ENCODE results near the gene VIP.
"Not testable (repeated sequence)": the region's sequence is repeated elsewhere in the genome, so short reads cannot be mapped to it uniquely, and the experiment has no call there.

The VIP gene

DNA sequence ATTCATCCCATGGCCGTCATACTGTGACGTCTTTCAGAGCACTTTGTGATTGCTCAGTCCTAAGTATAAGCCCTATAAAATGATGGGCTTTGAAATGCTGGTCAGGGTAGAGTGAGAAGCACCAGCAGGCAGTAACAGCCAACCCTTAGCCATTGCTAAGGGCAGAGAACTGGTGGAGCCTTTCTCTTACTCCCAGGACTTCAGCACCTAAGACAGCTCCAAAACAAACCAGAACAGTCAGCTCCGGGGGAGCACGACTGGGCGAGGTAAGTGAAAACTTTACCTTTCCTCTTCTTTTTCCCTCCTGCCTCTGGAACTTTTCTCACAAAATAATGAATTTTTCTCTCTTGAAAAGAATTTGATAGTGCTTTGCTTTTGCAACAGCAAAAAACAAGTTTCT lies at the start of gene VIP:
Gene VIP (plus strand): TSS at position 104 of the 400 bp plus-strand sequence. CDS start 1,381 bp downstream, outside the sequence.
- DNase-seq = peak; percentile 33

DNA sequence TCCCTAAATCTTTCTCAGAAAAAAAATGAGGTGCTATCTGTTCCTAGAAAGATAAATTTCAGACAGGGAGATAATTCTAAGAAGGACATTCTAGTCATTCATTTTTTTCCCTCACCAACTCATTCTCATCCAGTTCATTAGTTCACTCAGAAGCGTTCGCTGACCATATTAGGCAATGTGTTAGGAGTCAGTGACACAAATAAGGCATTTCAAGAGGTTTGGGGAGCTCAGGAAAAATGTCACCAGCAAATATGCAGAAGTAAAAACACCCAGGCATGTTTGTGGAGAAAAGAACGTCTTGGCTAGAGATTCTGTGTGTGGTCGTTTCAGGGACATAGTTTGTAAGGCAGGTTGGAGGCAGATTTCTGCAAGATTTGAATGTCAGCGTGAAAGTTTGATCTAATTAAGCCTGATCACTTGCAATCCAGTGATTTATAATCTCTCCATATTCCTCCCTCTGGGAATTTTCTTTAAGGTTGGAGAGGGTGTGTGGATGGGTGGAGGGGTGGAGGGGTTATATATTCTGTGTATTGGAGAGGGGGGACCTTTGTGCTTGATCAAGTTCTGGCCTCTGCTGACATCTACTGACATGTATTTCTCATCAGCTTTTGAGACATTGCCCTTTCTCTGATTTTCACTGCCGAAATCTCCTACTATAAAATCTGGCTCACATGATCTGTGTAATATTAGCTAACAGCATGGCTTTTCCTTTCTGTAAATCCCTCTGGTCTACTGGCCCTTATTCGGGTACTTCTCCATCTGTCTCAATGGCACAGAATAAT lies 49.3 kb upstream of the VIP start:
- no peak for DNase-seq

DNA sequence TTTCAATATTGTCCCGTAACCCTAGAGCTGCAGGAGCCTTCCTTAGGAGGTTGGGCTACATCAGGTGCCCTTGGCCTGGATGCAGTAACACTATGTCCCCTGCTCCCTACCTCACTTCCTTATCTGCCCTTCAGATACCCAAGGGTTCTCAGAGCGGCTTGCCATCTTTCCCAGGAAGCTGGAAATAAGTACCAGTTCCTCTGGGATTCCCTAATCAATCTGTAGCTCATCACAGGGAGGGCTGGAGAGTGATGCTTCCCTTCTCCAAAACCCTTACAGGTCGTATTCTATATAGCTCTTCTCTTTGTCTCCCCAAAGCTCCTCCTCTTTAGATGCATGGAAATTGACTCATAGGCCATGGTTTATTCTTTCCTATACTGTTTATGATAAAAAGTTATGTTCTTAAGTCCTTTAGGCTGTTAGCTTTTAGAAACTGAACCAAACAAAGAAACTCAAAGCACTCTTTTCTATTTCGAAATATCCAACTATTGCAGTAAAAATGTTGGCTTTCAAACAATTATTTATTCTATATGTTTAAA lies 48.7 kb upstream of the VIP start:
- DNase-seq = no peak

DNA sequence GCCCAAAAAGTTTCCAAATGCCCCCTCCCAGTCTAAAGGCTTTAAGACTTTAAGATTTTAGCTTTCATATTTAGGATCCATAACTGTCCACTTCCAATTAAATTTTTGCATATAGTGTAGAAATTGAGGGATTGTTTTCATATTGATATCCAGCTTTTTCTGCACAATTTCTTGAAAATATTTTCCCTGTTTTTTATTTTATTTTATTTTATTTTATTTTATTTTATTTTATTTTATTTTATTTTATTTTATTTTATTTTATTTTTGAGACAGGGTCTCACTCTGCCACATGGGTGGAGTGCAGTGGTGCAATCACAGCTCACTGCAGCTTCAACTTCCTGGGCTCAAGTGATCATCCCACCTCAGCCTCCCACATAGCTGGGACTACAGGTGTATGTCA lies 46.8 kb upstream of the VIP start:
- DNase-seq = not testable (repeated sequence)

DNA sequence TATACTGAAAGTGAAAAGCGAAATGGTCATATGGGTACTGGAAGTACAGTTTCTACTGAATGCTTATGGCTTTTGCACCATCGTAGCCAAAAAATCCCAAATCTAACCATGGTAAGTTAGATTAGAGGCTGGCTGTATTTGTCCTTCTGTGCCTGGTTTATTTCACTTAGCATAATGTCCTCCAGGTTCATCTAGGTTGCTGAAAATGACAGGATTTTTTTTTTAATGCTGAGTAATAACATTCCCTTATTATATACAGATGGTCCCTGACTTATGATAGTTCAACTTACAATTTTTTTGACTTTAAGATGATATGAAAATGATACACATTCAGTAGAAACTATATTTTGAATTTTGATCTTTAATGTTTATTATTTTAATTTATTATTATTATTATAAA lies 45.3 kb upstream of the VIP start:
- DNase-seq = no peak

DNA sequence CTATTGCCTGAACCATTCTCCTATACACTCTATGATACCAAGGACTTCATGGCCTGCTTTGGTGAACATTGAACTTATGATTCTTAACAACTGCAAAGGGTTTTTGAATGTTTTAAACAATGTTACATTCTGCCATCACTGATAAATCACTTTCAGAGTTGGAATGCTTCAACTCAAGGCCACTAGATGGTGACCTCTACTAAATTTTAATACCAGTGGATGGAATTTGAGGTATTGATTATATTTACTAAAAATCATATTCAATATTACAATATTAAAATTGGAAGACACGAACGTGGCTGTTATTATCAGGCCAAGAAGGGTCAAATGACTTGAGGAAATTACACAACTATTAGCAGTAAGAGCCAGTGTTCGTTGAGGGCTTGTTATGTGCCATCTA lies 34.3 kb upstream of the VIP start:
- DNase-seq = no peak

DNA sequence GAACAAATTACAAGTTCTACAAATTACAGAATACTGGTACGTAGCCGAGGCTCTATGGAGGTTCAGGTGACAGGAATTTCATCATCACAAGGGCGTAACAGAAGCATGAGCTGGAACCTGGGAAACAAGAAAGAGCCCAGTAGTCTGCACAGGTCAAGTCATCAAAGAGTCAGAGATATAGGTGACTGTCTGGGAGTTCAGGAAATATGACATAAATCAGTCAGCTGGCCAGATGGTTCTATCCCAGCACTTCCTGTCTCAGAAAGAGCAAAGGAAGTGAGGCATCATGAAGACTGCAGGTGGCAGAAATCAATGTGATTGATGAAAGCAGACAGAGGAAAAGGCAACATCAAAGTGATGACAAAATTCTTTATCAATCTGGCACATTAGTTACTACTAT lies 29.6 kb upstream of the VIP start:
- DNase-seq = no peak

DNA sequence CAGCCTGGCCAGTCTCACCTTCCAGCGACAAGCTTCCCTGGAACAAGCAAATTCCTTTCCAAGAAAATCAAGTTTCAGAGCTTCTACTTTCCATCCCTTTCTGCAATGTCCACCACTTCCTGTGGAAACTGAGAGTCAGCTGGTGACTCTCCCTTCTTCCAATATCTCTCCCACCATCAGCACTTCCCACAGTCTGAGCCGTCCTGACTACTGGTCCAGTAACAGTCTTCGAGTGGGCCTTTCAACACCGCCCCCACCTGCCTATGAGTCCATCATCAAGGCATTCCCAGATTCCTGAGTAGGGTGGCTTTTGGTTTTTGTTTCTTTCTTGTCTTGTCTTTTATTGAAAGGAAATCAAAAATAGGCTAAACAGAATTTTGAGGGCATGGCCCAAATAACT lies 28.6 kb upstream of the VIP start:
- no peak for DNase-seq

DNA sequence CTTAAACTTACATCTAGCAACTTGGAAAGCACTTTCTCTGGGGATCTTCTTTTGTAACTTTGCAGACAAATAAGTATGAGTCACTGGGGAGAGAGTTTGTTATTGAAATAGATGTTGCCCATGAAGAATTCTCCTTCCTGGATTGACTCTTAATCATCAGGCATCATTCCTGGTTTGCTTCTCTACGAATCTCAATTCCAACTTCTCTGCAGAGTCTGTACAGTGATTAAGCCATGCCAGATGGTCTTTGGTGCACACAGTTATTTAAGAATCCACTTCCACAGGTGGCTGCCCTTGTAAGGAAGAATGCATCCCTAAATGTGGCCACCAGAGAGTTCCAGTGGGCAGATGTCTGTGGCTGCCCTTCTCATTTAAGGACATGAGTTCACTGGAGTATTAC lies 27.2 kb upstream of the VIP start:
- DNase-seq = peak; percentile 30

DNA sequence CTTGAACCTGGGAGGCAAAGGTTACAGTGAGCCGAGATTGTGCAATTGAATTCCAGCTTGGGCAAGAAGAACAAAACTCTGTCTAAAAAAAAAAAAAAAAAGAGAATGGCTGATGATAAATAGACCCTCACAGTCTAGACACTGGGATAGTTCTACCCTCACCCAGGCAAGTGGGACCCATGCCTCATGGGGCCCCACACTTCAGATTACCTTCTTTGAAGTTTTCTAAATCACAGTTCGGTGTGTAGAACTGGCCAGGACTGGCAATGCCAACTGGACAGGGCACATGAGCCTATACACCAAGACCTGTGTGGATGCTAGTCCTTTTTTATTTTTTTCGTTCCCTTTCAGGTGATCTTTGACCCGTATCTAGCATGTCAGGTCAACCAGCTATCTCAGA lies 24.3 kb upstream of the VIP start:
- DNase-seq = no peak

DNA sequence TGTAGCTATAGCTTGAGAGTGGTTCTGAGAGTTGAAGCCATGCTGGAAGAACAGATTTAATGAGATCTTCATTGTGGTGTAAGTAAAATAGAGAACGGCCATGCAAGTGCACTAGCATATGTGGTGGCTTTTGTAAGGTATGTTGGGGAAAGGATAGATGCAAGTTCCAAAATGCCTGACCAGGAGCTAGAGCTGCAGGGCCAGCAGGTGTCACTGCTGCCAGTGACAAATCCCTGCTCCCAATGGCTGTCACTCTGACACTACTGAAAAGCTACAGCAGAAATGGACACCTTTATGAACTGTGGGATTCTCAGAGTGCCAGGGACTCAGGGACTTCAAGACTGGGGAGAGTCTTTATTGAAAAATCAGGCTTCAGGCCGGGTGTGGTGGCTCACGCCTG lies 23.1 kb upstream of the VIP start:
- DNase-seq = no peak

DNA sequence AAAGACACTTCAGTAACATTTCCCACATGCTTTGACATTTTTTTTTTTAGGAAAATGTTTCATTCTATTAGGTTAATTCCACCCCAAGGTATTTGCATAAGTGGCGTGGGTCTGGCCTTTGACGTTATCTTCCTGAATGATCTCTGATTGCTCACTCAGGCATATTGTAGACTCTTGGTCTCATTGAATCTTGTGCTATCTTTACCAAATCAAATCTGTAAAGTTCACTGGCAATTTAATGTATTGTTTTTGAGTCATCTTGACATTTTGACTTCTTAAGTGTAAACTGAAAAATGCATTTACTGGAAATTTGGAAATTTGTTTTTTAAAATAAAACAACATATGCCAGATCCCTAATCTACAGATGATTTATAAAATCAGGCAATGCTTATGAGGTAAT lies 16.0 kb upstream of the VIP start:
- DNase-seq = no peak

DNA sequence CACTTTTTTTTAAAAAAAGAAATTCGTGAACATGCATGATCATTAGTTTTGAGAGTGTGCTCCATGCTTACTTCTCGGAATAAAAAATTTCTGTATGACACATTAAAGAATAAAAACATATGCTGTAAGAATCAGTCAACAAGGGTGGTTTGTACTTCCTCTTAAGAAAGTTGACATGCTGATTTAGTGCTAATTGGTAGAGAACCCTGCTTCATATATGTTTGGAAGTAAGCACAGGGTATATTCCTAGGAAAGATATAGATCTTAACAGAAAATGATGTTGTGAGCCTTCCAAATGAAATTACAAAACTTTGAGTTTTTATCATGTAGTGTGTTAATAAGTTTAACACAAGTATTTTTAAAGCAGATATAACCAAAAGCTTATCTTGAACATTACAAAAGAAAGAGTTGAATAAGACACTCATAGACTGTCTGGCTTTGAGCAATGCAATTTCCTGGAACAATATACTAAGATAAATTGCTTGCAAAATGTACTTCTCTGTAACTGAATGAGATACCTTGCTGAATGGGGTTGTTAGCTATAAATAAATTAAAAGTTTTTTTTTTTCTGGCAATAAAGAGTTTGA lies 13.8 kb upstream of the VIP start:
- DNase-seq = no peak

DNA sequence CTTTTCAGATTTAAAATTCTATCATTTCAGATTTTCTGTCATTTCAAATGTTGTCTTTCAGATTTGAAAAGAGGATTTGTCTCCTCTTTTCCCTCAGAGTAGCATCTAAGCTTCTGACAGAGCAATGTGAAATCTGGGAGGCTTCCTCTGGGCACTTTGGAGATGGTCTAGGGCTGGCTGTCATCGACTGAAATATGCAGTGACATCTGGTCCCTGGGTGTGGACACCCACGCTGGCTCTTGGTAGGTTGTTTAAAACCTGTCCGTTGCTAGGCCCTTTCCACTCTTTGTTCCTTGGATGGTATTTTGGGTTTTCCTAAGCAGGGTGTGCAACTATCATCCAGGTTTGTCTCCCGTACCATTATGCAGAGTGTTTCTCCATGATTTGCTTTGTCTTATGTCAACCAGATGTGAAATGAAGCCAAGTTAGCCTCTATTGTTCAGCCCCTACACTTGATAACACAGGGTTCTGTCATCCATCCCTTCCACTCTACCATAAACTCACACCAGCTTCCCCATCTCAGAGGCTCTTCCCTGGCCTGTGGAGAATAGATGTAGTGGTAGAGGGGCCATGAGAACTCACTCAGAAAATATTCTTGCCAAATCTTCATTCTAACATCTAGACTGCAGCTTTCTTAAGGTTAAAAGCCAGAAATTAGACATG lies 5.0 kb upstream of the VIP start:
- DNase-seq = no peak

DNA sequence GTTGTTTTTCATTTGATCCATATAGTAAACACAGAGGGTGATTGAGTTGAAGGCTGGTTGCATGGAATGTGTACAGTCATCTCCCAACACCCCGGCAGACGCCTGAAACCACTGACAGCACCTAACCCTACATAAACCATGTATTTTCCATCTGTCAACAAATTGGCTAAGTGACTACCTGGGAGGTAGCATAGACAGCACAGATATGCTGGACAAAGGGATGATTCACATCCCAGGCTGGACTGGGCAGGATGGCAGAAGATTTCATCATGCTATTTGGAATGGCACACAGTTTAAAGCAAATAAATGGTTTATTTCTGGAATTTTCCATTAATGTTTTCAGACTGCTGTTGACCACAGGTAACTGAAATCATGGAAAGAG lies 4.4 kb upstream of the VIP start:
- peak; percentile 52 for DNase-seq

DNA sequence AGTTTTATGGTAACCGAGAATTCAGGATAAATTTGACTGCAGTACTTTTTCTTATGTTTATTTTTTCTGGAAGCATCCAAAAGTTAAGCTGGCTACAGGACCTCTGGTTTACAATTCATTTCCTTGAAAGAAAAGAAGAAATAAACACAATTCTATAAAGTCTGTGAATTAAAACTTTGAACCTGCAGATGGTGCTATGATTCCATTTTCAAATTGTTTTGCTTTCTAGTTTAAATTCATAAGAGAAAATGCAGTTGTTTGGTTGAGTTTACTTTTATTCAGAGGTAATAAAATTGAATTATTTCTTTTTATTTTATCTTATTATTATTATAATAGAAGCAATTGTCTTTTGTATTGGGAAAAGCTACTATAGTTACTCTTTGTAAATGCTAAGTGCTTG lies 1.8 kb upstream of the VIP start:
- DNase-seq = no peak

DNA sequence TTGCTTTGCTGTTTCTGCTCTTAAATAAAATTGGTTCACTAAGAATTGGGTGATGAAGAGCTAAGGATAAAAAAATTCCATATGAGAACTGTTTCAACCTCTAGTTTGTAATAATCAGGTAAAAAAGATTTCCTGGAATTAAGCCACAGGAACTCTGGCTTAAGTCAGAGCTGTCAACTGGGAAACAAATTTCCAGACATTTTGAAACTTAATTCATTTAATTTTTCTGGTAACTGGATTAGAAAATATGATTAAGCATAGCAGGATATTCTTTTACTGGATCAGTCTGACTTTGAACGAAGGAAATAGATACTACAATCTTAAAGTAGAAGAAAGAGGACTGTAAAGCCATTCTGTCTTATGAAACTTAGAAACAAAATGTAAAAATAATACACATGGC lies 1.3 kb upstream of the VIP start:
- DNase-seq = no peak

DNA sequence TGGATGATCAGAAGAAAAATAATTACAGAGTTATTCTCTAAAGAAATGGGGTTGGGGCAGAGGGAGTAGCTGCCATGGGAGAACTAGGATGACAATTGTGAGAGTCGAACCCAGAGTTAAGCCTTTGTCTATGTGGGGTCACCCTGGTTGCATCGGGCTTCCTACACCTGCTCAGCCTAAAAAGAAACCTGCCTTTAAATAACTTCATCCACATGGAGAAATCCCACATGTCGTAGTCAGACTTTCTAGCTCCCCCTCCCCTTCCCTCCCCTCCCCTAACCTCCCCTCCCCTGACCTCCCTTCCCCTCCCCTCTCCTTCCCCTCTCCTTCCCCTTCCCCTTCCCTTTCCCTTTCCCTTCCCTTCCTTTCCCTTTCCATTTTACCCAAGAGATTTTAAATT lies 14.7 kb downstream of the VIP start:
- no peak for DNase-seq

DNA sequence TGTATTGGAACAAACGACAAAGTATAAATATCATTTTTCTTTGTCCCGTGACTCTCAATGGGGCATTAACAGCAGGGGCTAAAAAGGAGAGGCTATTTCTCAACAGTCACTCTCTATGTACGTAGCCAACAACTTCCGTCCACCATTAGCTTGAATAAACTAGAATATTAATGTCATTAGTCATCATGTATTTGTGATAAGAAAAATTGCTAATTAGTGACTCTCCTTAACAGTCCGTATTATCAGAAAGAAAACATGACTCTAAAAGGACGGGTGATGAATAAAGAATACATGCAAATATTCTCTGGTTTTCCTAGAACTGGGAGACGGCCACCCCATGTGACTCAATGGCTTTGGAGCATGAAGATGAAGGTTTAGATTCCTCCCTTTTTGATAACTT lies 18.6 kb downstream of the VIP start:
- DNase-seq = no peak

DNA sequence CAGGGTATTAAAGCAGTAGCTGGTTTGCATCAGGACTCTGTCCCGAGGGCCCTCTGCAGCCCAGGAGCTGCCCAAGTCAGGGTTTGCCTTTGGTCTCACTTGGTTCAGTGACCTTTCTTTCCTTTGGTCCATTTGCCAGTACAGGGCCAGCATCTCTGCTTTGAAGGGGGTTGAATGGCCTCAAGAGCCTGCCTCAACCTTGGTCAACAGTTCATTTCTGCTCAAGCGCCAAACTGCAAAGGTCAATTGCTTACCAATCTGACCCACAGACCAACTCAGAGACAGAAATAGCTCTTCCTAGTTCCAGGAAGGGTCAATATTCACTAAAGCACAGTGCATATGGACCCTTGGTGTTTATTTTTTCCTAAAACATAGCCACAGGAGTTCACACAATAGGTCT lies 19.4 kb downstream of the VIP start:
- DNase-seq = no peak

DNA sequence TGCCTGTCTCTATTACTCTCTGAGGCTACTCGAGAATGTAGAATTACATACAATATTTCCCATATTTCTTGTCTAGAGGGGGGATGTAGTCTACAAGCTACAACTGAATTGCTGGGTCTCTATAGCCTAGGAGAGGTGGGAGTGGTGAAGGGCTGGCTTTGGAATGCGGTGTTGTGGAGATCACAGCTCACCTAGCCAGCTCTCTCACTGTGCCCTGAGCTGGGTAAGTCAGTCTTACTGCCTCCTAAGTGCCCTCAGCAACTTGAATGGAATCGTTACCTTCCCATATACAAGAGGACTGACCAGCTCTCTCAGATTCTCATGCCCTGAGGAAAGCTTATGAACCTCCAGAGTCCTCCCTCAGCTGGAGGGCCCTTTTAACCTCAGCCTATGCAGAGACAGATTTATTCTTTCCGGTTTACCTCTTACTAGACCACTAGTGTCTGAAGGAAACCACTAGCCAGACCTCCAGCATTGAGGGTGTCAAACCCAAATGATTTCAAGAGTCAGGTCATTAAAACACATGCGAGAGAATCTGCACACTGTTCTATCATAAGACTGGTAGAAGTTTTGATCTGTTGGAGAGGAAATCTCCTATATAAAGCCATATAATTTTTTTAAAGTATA lies 20.6 kb downstream of the VIP start:
- no peak for DNase-seq

DNA sequence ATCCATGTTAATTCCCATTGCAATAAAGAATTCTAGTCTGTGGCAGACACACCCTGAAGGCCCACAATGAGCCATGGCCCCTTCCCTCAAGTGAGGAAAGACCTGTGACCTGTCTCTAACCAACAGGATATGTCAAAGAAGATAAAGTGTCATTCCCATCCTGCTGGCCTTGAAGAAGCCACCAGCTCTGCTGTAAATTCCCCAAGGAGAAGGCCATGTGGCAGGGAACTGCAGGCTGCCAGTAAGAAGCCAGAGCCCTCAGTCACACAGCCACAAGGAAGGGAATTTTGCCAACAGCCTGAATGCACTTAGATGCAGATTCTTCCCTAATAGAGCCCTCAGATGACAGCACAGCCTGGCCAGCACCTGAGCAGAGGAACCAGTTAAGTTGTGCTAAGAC lies 24.8 kb downstream of the VIP start:
- DNase-seq = no peak

DNA sequence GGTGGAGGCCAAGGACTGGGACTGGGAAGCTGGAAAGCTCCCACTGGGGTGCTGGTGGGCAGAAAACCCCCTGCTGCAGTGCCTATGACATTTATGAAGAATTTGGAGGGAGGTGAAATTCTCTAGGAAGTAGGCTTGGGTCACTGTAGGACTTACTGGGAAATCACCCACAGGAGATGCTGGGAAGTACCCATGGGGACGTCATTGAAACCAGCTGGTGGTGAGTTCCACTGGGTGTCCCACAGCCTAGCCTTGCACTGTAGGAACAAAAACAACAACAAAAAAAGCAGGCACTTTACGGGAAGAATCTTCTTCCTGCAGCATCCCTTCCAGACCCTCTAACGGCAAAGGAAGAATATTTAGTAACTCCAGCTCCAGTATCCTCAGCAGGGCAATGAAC lies 26.2 kb downstream of the VIP start:
- no peak for DNase-seq
